ENCODE results near the gene CAMK2A.

CAMK2A gene

DNA sequence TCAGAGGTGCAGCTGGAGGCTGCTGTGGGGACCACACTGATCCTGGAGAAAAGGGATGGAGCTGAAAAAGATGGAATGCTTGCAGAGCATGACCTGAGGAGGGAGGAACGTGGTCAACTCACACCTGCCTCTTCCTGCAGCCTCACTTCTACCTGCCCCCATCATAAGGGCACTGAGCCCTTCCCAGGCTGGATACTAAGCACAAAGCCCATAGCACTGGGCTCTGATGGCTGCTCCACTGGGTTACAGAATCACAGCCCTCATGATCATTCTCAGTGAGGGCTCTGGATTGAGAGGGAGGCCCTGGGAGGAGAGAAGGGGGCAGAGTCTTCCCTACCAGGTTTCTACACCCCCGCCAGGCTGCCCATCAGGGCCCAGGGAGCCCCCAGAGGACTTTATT, 105.6 kb downstream of the CAMK2A start:
- Histone ChIP-seq H3K36me3 (ENCODE audit: insufficient read depth, low read length) (no peaks in the 10 kb centered on the region), H3K9ac (ENCODE audit: low read length) (no peak overlapping the region), H3K4me3 (ENCODE audit: low read depth in 1 of 2, low read length in 2 of 2) (no peak overlapping the region), H3K27me3 (ENCODE audit: control insufficient read depth in 1 of 2, insufficient read depth in 2 of 2, low read length in 2 of 2) (peaks cover 0 to 8% of the 10 kb centered on the region in 2 donors), H3K27ac (ENCODE audit: low read depth, low read length) (no peak overlapping the region), H3K9me3 (ENCODE audit: low read length) (no peaks in the 10 kb centered on the region), H3K4me1 (ENCODE audit: insufficient read depth, low read length) (peaks cover 5% of the 10 kb centered on the region)

DNA sequence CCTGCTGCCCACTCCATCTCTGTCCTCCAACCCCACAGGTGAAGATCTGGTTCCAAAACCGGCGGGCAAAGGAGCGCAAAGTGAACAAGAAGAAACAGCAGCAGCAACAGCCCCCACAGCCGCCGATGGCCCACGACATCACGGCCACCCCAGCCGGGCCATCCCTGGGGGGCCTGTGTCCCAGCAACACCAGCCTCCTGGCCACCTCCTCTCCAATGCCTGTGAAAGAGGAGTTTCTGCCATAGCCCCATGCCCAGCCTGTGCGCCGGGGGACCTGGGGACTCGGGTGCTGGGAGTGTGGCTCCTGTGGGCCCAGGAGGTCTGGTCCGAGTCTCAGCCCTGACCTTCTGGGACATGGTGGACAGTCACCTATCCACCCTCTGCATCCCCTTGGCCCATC, 106.1 kb downstream of the CAMK2A start:
- H3K27ac ChIP-seq (ENCODE audit: low read depth, low read length): no peak overlapping the region
- peaks cover 5% of the 10 kb centered on the region for H3K4me1 ChIP-seq (ENCODE audit: insufficient read depth, low read length)
- H3K27me3 ChIP-seq (ENCODE audit: control insufficient read depth in 1 of 2, insufficient read depth in 2 of 2, low read length in 2 of 2): peaks cover 0 to 4% of the 10 kb centered on the region in 2 donors
- no peak overlapping the region for H3K9ac ChIP-seq (ENCODE audit: low read length)
- no peaks in the 10 kb centered on the region for H3K9me3 ChIP-seq (ENCODE audit: low read length)
- no peaks in the 10 kb centered on the region for H3K36me3 ChIP-seq (ENCODE audit: insufficient read depth, low read length)
- H3K4me3 ChIP-seq (ENCODE audit: low read depth in 1 of 2, low read length in 2 of 2): no peak overlapping the region

DNA sequence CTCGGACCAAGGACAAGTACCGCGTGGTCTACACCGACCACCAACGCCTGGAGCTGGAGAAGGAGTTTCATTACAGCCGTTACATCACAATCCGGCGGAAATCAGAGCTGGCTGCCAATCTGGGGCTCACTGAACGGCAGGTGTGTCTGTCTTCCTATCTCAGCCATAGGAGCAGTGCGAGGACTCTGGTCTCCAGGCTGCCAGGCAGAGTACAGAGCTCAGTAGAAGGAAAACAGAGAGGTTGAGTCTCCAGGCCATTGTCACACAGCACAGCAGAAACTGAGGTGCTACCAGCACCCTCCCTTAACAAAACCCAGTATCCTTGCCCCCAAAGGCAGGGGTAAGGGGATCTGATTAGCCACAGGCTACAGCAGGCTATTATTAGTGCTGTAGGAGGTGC, 106.8 kb downstream of the CAMK2A start:
- no peaks in the 10 kb centered on the region for H3K36me3 ChIP-seq (ENCODE audit: insufficient read depth, low read length)

DNA sequence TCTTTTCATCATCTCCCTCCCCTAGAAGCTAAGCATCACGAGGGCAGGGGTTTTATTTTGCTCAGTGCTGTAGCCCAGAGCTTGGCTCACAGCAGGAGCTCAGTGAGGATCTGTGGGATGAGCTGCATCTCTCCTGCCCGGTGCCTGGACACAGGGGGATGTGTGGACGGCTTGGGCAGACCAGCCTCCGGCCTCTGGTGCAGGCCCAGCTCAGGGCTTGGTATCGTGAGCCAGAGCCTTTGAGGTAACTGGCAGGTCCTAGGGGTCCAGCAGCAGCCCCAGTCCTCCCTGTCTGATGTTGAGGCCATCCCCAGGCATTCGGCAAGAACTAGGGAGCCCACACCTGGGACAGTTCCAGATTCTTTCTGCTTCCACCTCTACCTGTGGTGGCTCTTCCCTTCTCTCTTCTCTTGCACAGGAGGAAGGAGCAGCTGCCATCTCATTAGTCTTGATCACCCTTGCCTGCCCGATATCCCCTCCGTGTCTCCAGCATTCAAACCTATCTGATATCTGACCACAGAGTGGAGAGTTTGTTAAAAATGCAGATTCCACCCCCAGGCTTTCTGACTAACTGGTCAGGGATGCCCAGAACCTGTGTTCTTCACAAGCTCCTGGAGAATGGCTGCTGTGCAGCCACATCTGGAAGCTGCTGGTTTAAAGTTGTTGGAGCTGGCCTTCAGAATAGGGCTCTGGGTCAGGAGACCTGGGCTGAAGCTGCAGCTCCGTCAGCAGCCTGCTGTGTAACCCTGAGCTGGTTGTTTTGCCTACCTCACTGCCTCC, 107.6 kb downstream of the CAMK2A start:
- Histone ChIP-seq H3K9me3 (ENCODE audit: low read length) (no peaks in the 10 kb centered on the region), H3K27me3 (ENCODE audit: control insufficient read depth in 1 of 2, insufficient read depth in 2 of 2, low read length in 2 of 2) (no peaks in the 10 kb centered on the region), H3K27ac (ENCODE audit: low read depth, low read length) (no peak overlapping the region), H3K36me3 (ENCODE audit: insufficient read depth, low read length) (no peaks in the 10 kb centered on the region), H3K4me3 (ENCODE audit: low read depth in 1 of 2, low read length in 2 of 2) (no peak overlapping the region), H3K4me1 (ENCODE audit: insufficient read depth, low read length) (peaks cover 5% of the 10 kb centered on the region), H3K9ac (ENCODE audit: low read length) (no peak overlapping the region)

More for the DNA sequence above, 106.8 kb downstream of the CAMK2A start:
- Histone ChIP-seq H3K4me1 (ENCODE audit: insufficient read depth, low read length) (peaks cover 5% of the 10 kb centered on the region), H3K9me3 (ENCODE audit: low read length) (no peaks in the 10 kb centered on the region), H3K27ac (ENCODE audit: low read depth, low read length) (no peak overlapping the region), H3K9ac (ENCODE audit: low read length) (no peak overlapping the region), H3K4me3 (ENCODE audit: low read depth in 1 of 2, low read length in 2 of 2) (no peak overlapping the region), H3K27me3 (ENCODE audit: control insufficient read depth in 1 of 2, insufficient read depth in 2 of 2, low read length in 2 of 2) (no peaks in the 10 kb centered on the region)

DNA sequence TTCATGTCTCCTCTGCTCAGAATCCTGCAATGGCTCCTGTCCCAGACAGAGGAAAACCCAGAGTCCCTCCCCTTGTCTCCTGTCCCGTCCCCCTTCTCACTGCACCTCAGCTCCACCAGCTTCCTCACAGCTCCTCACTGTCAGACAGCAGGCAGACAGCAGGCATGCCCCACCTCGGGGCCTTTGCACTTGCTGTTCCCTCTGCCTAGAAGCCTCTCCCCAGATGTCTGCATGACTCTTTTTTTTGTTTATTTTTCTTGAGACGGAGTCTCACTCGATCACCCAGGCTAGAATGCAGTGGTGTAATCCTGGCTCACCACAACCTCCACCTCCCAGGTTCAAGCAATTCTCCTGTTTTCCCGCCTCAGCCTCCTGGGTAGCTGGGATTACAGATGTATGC, 108.5 kb downstream of the CAMK2A start:
- Histone ChIP-seq H3K4me3 (ENCODE audit: low read depth in 1 of 2, low read length in 2 of 2) (no peak overlapping the region), H3K9ac (ENCODE audit: low read length) (no peak overlapping the region), H3K27ac (ENCODE audit: low read depth, low read length) (no peak overlapping the region), H3K4me1 (ENCODE audit: insufficient read depth, low read length) (peaks cover 5% of the 10 kb centered on the region), H3K27me3 (ENCODE audit: control insufficient read depth in 1 of 2, insufficient read depth in 2 of 2, low read length in 2 of 2) (no peaks in the 10 kb centered on the region), H3K9me3 (ENCODE audit: low read length) (no peaks in the 10 kb centered on the region), H3K36me3 (ENCODE audit: insufficient read depth, low read length) (no peaks in the 10 kb centered on the region)

DNA sequence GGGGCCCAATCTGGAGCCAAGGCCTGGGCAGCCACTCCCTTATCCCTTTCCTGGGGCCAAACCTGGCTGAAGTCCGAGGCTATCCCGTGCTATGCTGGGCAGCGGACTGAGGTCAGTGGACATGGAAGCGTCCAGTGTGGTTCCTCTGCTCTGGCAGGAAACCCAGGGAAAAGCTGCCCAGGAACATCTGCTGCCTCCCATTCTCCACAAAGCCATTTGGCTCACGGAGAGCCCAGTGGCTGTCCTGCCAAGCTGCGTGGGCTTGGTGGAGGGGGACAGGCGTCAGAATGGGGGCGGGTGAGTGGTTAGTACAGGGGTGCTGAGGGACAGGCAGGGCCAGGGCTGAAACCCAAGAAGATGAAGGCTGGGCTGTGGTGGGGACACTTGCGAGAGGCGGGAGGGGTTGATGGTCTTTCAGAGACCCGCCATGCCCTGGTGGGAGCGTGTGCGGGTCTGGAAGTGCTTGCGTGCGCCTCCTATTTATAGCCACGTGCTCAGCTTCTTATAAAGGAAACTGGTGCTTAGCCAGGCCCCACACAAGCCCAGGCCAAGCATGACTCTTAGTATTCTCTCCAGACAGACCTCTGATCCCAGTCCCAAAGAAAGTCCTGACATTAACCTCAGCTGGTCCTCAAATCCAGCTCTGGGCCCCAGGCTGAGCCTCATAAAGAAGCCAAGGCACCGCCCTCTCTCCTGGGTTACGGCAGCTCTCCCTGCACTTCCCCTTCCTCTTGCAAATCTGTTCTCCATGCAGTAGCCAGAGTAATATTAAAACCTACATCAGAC, 109.1 kb downstream of the CAMK2A start:
- no peak overlapping the region for H3K9ac ChIP-seq (ENCODE audit: low read length)
- H3K27ac ChIP-seq (ENCODE audit: low read depth, low read length): no peak overlapping the region
- no peaks in the 10 kb centered on the region for H3K36me3 ChIP-seq (ENCODE audit: insufficient read depth, low read length)
- H3K4me1 ChIP-seq (ENCODE audit: insufficient read depth, low read length): peaks cover 5% of the 10 kb centered on the region
- no peaks in the 10 kb centered on the region for H3K27me3 ChIP-seq (ENCODE audit: control insufficient read depth in 1 of 2, insufficient read depth in 2 of 2, low read length in 2 of 2)
- H3K4me3 ChIP-seq (ENCODE audit: low read depth in 1 of 2, low read length in 2 of 2): no peak overlapping the region
- no peaks in the 10 kb centered on the region for H3K9me3 ChIP-seq (ENCODE audit: low read length)

DNA sequence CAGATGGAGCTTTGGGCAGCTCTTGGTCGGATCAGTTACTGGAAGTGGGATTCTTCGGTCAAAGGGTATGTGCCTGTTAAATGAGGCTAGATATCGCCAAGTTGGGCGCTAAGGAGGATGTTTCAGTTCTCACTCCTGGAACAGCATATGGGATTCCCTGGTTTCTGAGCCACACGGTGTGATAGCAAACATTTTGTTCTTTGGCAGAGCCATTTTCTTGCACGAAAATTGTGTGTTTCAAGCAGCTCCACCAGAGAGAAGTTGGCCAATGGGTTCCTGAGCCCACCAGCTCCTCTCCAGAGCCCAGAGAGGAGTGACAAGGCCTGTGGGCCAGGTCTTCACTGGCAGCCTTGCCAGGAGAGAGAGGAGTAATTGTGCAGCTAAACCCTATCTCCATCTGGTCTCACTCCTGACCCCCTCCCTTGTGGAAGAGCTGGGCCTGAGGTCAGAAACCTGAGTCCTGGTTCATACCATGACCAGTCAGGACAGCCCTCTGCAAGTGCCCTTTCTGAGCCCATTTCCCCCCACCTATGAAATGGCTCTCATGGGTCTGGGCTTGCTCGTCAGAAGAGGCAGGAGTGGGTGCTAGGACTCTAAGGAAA, 110.5 kb downstream of the CAMK2A start:
- peaks cover 5% of the 10 kb centered on the region for H3K4me1 ChIP-seq (ENCODE audit: insufficient read depth, low read length)
- no peaks in the 10 kb centered on the region for H3K9me3 ChIP-seq (ENCODE audit: low read length)
- no peak overlapping the region for H3K27ac ChIP-seq (ENCODE audit: low read depth, low read length)
- no peak overlapping the region for H3K4me3 ChIP-seq (ENCODE audit: low read depth in 1 of 2, low read length in 2 of 2)
- H3K9ac ChIP-seq (ENCODE audit: low read length): no peak overlapping the region
- H3K27me3 ChIP-seq (ENCODE audit: control insufficient read depth in 1 of 2, insufficient read depth in 2 of 2, low read length in 2 of 2): no peaks in the 10 kb centered on the region
- H3K36me3 ChIP-seq (ENCODE audit: insufficient read depth, low read length): no peaks in the 10 kb centered on the region

DNA sequence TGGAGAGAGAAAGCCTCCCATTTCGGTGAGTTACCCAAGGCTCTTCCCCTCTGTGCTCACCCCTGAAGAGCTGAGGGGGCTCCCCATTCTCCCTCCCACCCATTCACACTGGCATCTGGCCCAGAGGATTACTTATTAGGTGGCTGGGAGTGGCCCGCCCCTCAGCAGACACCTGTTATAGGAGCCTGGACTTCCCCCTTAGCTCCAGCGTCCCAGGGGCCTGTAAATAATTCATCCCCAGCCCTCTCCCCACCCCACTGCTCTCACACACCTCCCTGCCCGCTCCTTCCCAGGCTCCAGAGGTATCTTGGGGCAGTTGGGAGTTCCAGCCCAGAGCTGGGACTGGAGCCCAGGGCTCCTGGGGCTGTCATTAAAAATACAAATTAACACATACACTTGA, 111.3 kb downstream of the CAMK2A start:
- Histone ChIP-seq H3K36me3 (ENCODE audit: insufficient read depth, low read length) (no peaks in the 10 kb centered on the region), H3K4me1 (ENCODE audit: insufficient read depth, low read length) (peaks cover 5% of the 10 kb centered on the region), H3K4me3 (ENCODE audit: low read depth in 1 of 2, low read length in 2 of 2) (no peak overlapping the region), H3K9ac (ENCODE audit: low read length) (no peak overlapping the region), H3K9me3 (ENCODE audit: low read length) (no peaks in the 10 kb centered on the region), H3K27ac (ENCODE audit: low read depth, low read length) (no peak overlapping the region), H3K27me3 (ENCODE audit: control insufficient read depth in 1 of 2, insufficient read depth in 2 of 2, low read length in 2 of 2) (no peaks in the 10 kb centered on the region)

DNA sequence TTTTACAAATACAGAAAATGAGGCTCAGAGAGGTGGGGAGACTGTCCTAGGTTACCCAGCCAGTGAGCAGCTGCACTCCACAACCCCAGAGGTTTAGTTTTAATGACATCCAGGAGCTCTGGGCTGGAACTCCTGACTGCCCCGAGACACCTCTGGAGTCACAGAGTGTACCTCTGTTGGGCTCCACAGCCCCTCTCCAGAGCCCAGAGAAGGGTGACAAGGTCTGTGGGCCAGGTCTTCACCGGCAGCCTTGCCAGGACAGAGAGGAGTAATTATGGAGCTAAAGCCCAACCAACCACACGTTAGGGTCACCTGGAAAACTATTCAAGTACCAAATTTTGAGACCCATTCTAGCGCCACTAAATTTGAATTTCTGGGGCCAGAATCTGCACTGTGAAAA, 111.9 kb downstream of the CAMK2A start:
- Histone ChIP-seq H3K9me3 (ENCODE audit: low read length) (no peaks in the 10 kb centered on the region), H3K36me3 (ENCODE audit: insufficient read depth, low read length) (no peaks in the 10 kb centered on the region), H3K4me3 (ENCODE audit: low read depth in 1 of 2, low read length in 2 of 2) (no peak overlapping the region), H3K27ac (ENCODE audit: low read depth, low read length) (no peak overlapping the region), H3K9ac (ENCODE audit: low read length) (no peak overlapping the region), H3K27me3 (ENCODE audit: control insufficient read depth in 1 of 2, insufficient read depth in 2 of 2, low read length in 2 of 2) (no peaks in the 10 kb centered on the region), H3K4me1 (ENCODE audit: insufficient read depth, low read length) (peaks cover 5% of the 10 kb centered on the region)

DNA sequence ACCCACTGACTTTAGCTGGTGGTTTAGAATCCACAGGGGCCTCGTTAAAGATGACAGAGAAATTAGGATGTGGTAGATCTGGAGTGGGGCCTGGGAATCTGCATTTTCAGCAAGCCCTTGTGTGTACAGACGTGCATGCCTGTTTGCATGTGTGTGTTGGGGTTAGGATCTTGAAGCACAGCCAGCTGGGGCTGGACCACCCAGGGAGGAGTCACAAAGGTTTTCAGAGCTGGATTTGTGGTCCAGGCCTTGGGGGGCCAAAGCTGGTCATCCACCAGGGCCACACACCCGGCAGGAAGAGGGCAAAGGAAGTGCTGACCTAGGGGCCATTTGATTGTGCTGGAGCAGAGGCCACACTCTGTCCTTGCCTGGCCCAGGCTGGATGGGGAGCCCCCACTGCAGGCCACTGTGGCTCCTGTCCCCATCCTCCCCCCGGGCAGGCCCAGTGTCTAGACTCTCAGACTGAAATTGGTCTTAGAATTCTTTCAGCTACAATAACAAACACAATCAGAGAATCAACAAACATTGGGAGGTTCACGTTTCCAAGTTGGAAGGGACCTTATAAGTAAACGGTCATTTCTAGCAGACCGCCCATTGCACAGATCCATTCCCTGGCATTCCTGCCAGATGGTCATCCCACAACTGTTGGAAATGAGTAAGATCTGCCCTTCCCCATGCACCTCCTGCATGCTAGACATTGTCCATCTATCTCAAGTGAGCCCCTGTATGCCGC, 112.7 kb downstream of the CAMK2A start:
- H3K27me3 ChIP-seq (ENCODE audit: control insufficient read depth in 1 of 2, insufficient read depth in 2 of 2, low read length in 2 of 2): no peaks in the 10 kb centered on the region
- no peak overlapping the region for H3K27ac ChIP-seq (ENCODE audit: low read depth, low read length)
- no peak overlapping the region for H3K9ac ChIP-seq (ENCODE audit: low read length)
- H3K9me3 ChIP-seq (ENCODE audit: low read length): no peaks in the 10 kb centered on the region
- peaks cover 5% of the 10 kb centered on the region for H3K4me1 ChIP-seq (ENCODE audit: insufficient read depth, low read length)
- no peaks in the 10 kb centered on the region for H3K36me3 ChIP-seq (ENCODE audit: insufficient read depth, low read length)
- H3K4me3 ChIP-seq (ENCODE audit: low read depth in 1 of 2, low read length in 2 of 2): no peak overlapping the region

DNA sequence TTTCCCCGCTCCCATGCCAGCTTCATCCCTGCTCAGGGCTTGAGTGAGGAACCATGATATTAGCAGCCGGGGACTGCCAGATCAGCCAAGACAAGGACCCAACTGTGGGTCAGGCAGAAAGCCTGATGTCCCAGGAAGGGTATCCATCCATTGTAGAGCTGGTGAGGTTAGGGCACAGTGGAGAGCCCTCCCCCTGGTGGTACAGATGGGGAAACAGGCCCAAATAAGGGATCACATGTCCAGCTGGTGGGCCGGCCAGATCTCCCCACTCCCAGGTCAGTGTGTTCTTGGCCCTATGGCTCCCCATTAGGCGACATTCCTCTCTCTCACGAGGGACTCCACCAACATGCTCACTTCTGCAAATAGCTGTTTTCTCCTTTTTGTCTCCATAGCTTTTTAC, 114.0 kb downstream of the CAMK2A start:
- Histone ChIP-seq H3K36me3 (ENCODE audit: insufficient read depth, low read length) (no peaks in the 10 kb centered on the region), H3K27me3 (ENCODE audit: control insufficient read depth in 1 of 2, insufficient read depth in 2 of 2, low read length in 2 of 2) (no peaks in the 10 kb centered on the region), H3K9ac (ENCODE audit: low read length) (no peak overlapping the region), H3K4me3 (ENCODE audit: low read depth in 1 of 2, low read length in 2 of 2) (no peak overlapping the region), H3K27ac (ENCODE audit: low read depth, low read length) (no peak overlapping the region), H3K4me1 (ENCODE audit: insufficient read depth, low read length) (no peaks in the 10 kb centered on the region), H3K9me3 (ENCODE audit: low read length) (no peaks in the 10 kb centered on the region)

Measured in muscle layer of colon (tissue), 2 donors.